HS-27A (cell line): ENCODE measurements around the gene SYNGR2.

Experiments used
- DNase-seq: peaks from one replicate; pipeline ENCODE4 v3.0.0-alpha.2; 2012; ENCODE audit warnings: low read depth, missing footprints

SYNGR2 gene

GRCh38 chr17:78204387-78205123 is 36.2 kb downstream of the SYNGR2 start:
- DNase-seq, result no peak

GRCh38 chr17:78205124-78205775 is 36.9 kb downstream of the SYNGR2 start:
- DNase-seq, result no peak

GRCh38 chr17:78206298-78206697 is 37.9 kb downstream of the SYNGR2 start:
- no peak for DNase-seq

- no peak for DNase-seq
Measured at GRCh38 chr17:78208486-78208885, 40.1 kb downstream of the SYNGR2 start.

- DNase-seq, result no peak
Measured at GRCh38 chr17:78210111-78210510, 41.7 kb downstream of the SYNGR2 start.

GRCh38 chr17:78211032-78211431 is 42.7 kb downstream of the SYNGR2 start:
- DNase-seq, result no peak

GRCh38 chr17:78214016-78214705 is 45.8 kb downstream of the SYNGR2 start, which contains the start of gene BIRC5:
BIRC5 (plus strand) TSS chr17:78214253; CDS start chr17:78214317, 64 bp downstream.
- peak; percentile 33 for DNase-seq

GRCh38 chr17:78214706-78215061 is 46.3 kb downstream of the SYNGR2 start:
- no peak for DNase-seq

GRCh38 chr17:78219396-78220150 is 51.2 kb downstream of the SYNGR2 start:
- no peak for DNase-seq
